Tibial artery (tissue), 4 donors: ENCODE results near the gene TIAM1.

Experiments used
- DNase-seq, 2 donors: peaks; one replicate each; pipeline ENCODE4 v3.0.0-alpha.2; 2019
- H3K27ac ChIP-seq, 2 donors: fragments of 200-600 bp; sonication (generic) in 1 of 2; 1 replicate in 1 of 2; 2 replicates in 1 of 2; pipeline ENCODE4 v1.5.1; 2018 to 2019; ENCODE audit warnings: mild to moderate bottlenecking in 1 of 2
- H3K27me3 ChIP-seq, 2 donors: fragments of 200-600 bp; sonication (generic) in 1 of 2; one replicate each; pipeline versions ENCODE4 v1.5.1 to v1.6.0; 2016 to 2019
- H3K36me3 ChIP-seq, 3 donors: fragments of 200-600 bp; sonication (generic) in 2 of 3; one replicate each; pipeline ENCODE4 v1.5.1; 2016 to 2019; ENCODE audit warnings: mild to moderate bottlenecking in 2 of 3
- H3K4me1 ChIP-seq, 4 donors: fragments of 200-600 bp; sonication (generic) in 2 of 4; 1 replicate in 3 of 4; 2 replicates in 1 of 4; pipeline ENCODE4 v1.5.1; 2016 to 2019
- H3K4me3 ChIP-seq, 2 donors: fragments of 200-600 bp; sonication (generic) in 1 of 2; 1 replicate in 1 of 2; 2 replicates in 1 of 2; pipeline ENCODE4 v1.5.1; 2018 to 2019; ENCODE audit warnings: mild to moderate bottlenecking in 2 of 2
- H3K9me3 ChIP-seq, 3 donors: fragments of 200-600 bp; sonication (generic) in 1 of 3; one replicate each; pipeline ENCODE4 v1.5.1; 2016 to 2019
- CTCF ChIP-seq, 2 experiments: fragments of 200-600 bp in 1 of 2; fragments of 450-650 bp in 1 of 2; IDR thresholded peaks; one replicate each; pipeline ENCODE4 v1.5.1; 2017 to 2019; ENCODE audit warnings: antibody characterized with exemption in 2 of 2, mild to moderate bottlenecking in 1 of 2, moderate library complexity in 1 of 2
- intact Hi-C: fragments of 100-400 bp; cut with DNase I; formaldehyde crosslinking; loops from one replicate; pipeline ENCODE4 v1.15.0; 2023; ENCODE audit warnings: low total_unique reads

TIAM1 gene

GRCh38 chr21:31190516-31190915, 153.5 kb downstream of the TIAM1 start:
- no peaks in the 10 kb centered on the region for H3K9me3 ChIP-seq
- no peak for TF ChIP-seq CTCF (IDR thresholded peaks at IDR 0.05)
- no peaks in the 10 kb centered on the region for H3K36me3 ChIP-seq
- intact Hi-C loops = loop anchor here (10.0 kb wide), 1 partner anchor 414 kb away; no protein-coding TSS in a partner anchor
- H3K27ac ChIP-seq = no peak overlapping the region
- no peaks in the 10 kb centered on the region for H3K27me3 ChIP-seq
- H3K4me1 ChIP-seq = no peaks in the 10 kb centered on the region
- no peak overlapping the region for H3K4me3 ChIP-seq
- DNase-seq = no peak

GRCh38 chr21:31187499-31187898, 156.6 kb downstream of the TIAM1 start:
- intact Hi-C loops = no loop called here
- H3K4me1 ChIP-seq = no peaks in the 10 kb centered on the region
- no peak overlapping the region for H3K4me3 ChIP-seq
- no peaks in the 10 kb centered on the region for H3K36me3 ChIP-seq
- DNase-seq = no peak
- TF ChIP-seq CTCF (IDR thresholded peaks at IDR 0.05) = no peak
- H3K27ac ChIP-seq = no peak overlapping the region
- H3K9me3 ChIP-seq = no peaks in the 10 kb centered on the region
- no peaks in the 10 kb centered on the region for H3K27me3 ChIP-seq

DNA sequence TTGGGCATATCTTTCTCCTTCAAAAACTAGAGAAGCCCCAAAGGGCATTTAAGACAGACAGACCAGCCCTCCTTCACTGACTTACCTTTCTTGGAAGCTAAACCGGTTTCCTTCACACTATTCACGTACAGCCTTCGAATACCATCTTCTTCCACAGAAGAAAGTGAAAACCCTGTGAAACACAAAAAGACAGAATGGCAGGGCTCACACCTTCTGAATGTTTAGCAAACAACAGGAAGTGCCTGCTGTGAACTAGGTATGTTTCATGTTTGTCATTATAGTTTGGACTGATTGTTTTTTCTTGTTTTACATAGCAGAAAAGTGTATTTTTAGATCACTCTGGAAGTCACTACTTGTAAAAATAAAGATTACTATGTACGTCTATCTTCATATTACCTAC, 157.1 kb downstream of the TIAM1 start:
- intact Hi-C loops = no loop called here
- no peaks in the 10 kb centered on the region for H3K9me3 ChIP-seq
- no peak overlapping the region for H3K4me3 ChIP-seq
- no peak overlapping the region for H3K27ac ChIP-seq
- TF ChIP-seq CTCF (IDR thresholded peaks at IDR 0.05) = no peak
- no peaks in the 10 kb centered on the region for H3K27me3 ChIP-seq
- DNase-seq = no peak
- no peaks in the 10 kb centered on the region for H3K4me1 ChIP-seq
- H3K36me3 ChIP-seq = no peaks in the 10 kb centered on the region

- no peaks in the 10 kb centered on the region for H3K9me3 ChIP-seq
- H3K36me3 ChIP-seq = no peaks in the 10 kb centered on the region
- no peak for DNase-seq
- intact Hi-C loops = no loop called here
- no peak overlapping the region for H3K4me3 ChIP-seq
- no peak overlapping the region for H3K27ac ChIP-seq
- no peaks in the 10 kb centered on the region for H3K27me3 ChIP-seq
- TF ChIP-seq CTCF (IDR thresholded peaks at IDR 0.05) = no peak
- H3K4me1 ChIP-seq = no peaks in the 10 kb centered on the region
Measured at GRCh38 chr21:31185663-31186062, 158.4 kb downstream of the TIAM1 start.

DNA sequence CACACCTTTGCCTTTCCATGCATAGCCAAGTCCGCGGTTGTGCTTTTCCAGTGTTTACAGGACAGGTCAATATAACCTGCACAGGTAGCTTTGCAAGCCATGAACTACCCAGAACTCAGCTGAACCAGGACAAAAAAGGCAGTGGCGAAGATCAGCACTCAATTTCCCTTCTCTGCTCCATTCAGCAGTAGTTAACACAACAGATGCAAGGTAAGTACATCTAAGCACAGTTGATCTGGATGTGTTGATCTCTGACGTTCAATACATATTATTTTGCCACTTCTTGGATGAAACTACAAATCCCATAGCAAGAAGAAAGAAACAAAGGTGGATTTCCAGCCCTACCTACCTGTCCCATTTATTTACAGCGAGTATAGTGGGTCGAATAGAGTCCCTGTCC, 159.2 kb downstream of the TIAM1 start:
- intact Hi-C loops = no loop called here
- Histone ChIP-seq H3K4me1 (no peaks in the 10 kb centered on the region), H3K27me3 (no peaks in the 10 kb centered on the region), H3K36me3 (no peaks in the 10 kb centered on the region), H3K4me3 (no peak overlapping the region), H3K27ac (no peak overlapping the region), H3K9me3 (no peaks in the 10 kb centered on the region)
- TF ChIP-seq CTCF (IDR thresholded peaks at IDR 0.05) = no peak
- no peak for DNase-seq

DNA sequence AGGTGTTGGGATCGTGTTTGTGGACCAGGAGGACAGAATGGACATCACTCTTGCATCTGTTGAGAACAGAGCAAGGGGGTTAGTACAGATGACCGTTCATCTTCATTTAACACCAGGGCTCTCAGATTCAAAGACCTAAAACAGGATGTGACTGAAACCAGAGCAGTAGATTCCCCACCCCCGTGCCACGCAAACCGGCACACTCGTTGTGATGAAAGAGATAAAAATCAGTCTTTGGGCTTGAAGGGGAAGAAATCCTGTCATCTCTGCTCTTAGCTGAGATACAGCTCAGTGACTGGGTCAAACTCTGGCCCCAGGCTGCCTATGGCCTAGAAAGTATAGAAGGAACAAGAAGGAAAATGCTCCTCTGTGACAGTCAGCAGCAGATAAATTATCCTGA, 159.6 kb downstream of the TIAM1 start:
- H3K27me3 ChIP-seq = no peaks in the 10 kb centered on the region
- no peak for TF ChIP-seq CTCF (IDR thresholded peaks at IDR 0.05)
- H3K4me1 ChIP-seq = no peaks in the 10 kb centered on the region
- H3K4me3 ChIP-seq = no peak overlapping the region
- H3K27ac ChIP-seq = no peak overlapping the region
- no peaks in the 10 kb centered on the region for H3K36me3 ChIP-seq
- no peak for DNase-seq
- H3K9me3 ChIP-seq = no peaks in the 10 kb centered on the region
- intact Hi-C loops = no loop called here
